ENCODE results near the gene ADH4.
"Not testable (repeated sequence)": the region's sequence is repeated elsewhere in the genome, so short reads cannot be mapped to it uniquely, and the experiment has no call there.

ADH4 gene

DNA sequence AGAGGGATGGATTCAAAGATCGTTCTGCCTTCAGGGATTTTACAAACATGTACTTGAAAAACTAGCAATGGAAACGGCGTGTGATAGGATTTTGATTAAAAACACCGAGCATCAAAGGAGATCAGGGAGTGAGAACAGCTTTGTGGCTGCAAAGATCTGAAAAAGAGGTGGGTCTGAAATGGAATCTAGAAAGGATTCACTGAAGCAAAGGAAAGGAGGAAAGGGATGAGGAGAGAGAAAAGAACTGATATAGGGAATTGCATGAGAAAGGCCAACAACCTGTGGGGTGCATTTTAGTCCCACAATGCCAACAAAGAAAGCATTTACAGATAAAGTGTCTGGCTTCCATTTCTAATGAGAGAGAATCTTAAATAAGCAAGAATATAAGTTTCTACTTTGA, 23.1 kb downstream of the ADH4 start:
- Histone ChIP-seq H3K27ac (ENCODE audit: low read depth, low read length, poor library complexity, severe bottlenecking) (no peak overlapping the region), H3K79me2 (ENCODE audit: insufficient read depth, low read length) (no peaks in the 10 kb centered on the region), H3K9me3 (ENCODE audit: low read length) (no peaks in the 10 kb centered on the region), H3K36me3 (ENCODE audit: insufficient read depth, low read length) (no peaks in the 10 kb centered on the region), H3K9ac (ENCODE audit: low read length) (no peak overlapping the region), H2AFZ (ENCODE audit: low read length) (no peak overlapping the region), H3K4me1 (ENCODE audit: insufficient read depth, low read length, severe bottlenecking) (no peaks in the 10 kb centered on the region), H4K20me1 (ENCODE audit: insufficient read depth, low read length) (no peaks in the 10 kb centered on the region), H3F3A (ENCODE audit: insufficient read depth, low read length) (no peaks in the 10 kb centered on the region), H3K9me2 (ENCODE audit: low read depth, low read length) (no peaks in the 10 kb centered on the region), H3K4me3 (ENCODE audit: low read depth, low read length, poor library complexity, severe bottlenecking) (no peak overlapping the region), H3K4me2 (ENCODE audit: low read length) (no peak overlapping the region), H3K27me3 (ENCODE audit: insufficient read depth, low read length) (no peaks in the 10 kb centered on the region)
- no peak for TF ChIP-seq EZH2 (IDR thresholded peaks at IDR 0.05; ENCODE audit: borderline replicate concordance, low read length)
- TF ChIP-seq, protein P1, sequence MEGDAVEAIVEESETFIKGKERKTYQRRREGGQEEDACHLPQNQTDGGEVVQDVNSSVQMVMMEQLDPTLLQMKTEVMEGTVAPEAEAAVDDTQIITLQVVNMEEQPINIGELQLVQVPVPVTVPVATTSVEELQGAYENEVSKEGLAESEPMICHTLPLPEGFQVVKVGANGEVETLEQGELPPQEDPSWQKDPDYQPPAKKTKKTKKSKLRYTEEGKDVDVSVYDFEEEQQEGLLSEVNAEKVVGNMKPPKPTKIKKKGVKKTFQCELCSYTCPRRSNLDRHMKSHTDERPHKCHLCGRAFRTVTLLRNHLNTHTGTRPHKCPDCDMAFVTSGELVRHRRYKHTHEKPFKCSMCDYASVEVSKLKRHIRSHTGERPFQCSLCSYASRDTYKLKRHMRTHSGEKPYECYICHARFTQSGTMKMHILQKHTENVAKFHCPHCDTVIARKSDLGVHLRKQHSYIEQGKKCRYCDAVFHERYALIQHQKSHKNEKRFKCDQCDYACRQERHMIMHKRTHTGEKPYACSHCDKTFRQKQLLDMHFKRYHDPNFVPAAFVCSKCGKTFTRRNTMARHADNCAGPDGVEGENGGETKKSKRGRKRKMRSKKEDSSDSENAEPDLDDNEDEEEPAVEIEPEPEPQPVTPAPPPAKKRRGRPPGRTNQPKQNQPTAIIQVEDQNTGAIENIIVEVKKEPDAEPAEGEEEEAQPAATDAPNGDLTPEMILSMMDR (IDR thresholded peaks at IDR 0.05; ENCODE audit: low read length), result no peak

DNA sequence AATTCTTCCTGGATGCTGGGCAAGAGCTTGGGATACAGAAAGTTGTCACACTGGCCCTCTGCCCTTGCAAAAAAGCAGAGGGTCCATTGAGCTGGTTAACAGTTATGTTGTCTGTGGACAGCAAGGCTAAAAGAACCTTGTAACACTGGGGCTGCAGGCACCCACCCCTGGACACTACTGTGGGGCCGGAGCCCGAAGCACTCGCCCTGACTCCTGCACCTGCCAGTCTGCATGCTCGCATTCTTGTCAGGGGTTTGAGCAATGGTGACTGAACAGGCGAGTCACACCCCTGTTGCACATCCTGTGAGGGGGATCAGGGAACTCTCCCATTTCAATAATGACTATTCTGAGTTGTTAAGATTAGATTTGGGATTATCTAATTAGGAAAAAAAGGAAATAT, 23.6 kb downstream of the ADH4 start:
- TF ChIP-seq, protein P1 (IDR thresholded peaks at IDR 0.05; ENCODE audit: low read length), result no peak
- TF ChIP-seq EZH2 (IDR thresholded peaks at IDR 0.05; ENCODE audit: borderline replicate concordance, low read length), result no peak
- Histone ChIP-seq H3K9ac (ENCODE audit: low read length) (no peak overlapping the region), H2AFZ (ENCODE audit: low read length) (no peak overlapping the region), H3K9me3 (ENCODE audit: low read length) (no peaks in the 10 kb centered on the region), H3K36me3 (ENCODE audit: insufficient read depth, low read length) (no peaks in the 10 kb centered on the region), H3K4me1 (ENCODE audit: insufficient read depth, low read length, severe bottlenecking) (no peaks in the 10 kb centered on the region), H3K9me2 (ENCODE audit: low read depth, low read length) (no peaks in the 10 kb centered on the region), H3F3A (ENCODE audit: insufficient read depth, low read length) (no peaks in the 10 kb centered on the region), H3K27me3 (ENCODE audit: insufficient read depth, low read length) (no peaks in the 10 kb centered on the region), H3K27ac (ENCODE audit: low read depth, low read length, poor library complexity, severe bottlenecking) (no peak overlapping the region), H3K79me2 (ENCODE audit: insufficient read depth, low read length) (no peaks in the 10 kb centered on the region), H4K20me1 (ENCODE audit: insufficient read depth, low read length) (no peaks in the 10 kb centered on the region), H3K4me2 (ENCODE audit: low read length) (no peak overlapping the region), H3K4me3 (ENCODE audit: low read depth, low read length, poor library complexity, severe bottlenecking) (no peak overlapping the region)

- no peaks in the 10 kb centered on the region for H3K4me1 ChIP-seq (ENCODE audit: insufficient read depth, low read length, severe bottlenecking)
- no peak overlapping the region for H3K4me3 ChIP-seq (ENCODE audit: low read depth, low read length, poor library complexity, severe bottlenecking)
- TF ChIP-seq, protein P1 (IDR thresholded peaks at IDR 0.05; ENCODE audit: low read length), result peak; percentile 46; the same call in 1 of the 2 replicates
- no peak for TF ChIP-seq EZH2 (IDR thresholded peaks at IDR 0.05; ENCODE audit: borderline replicate concordance, low read length)
- no peak overlapping the region for H3K4me2 ChIP-seq (ENCODE audit: low read length)
- no peaks in the 10 kb centered on the region for H3K27me3 ChIP-seq (ENCODE audit: insufficient read depth, low read length)
- no peaks in the 10 kb centered on the region for H3K9me3 ChIP-seq (ENCODE audit: low read length)
- H3K27ac ChIP-seq (ENCODE audit: low read depth, low read length, poor library complexity, severe bottlenecking), result no peak overlapping the region
- H3K9ac ChIP-seq (ENCODE audit: low read length), result no peak overlapping the region
- no peaks in the 10 kb centered on the region for H3K9me2 ChIP-seq (ENCODE audit: low read depth, low read length)
- no peaks in the 10 kb centered on the region for H4K20me1 ChIP-seq (ENCODE audit: insufficient read depth, low read length)
- no peak overlapping the region for H2AFZ ChIP-seq (ENCODE audit: low read length)
- H3F3A ChIP-seq (ENCODE audit: insufficient read depth, low read length), result no peaks in the 10 kb centered on the region
- H3K36me3 ChIP-seq (ENCODE audit: insufficient read depth, low read length), result no peaks in the 10 kb centered on the region
- H3K79me2 ChIP-seq (ENCODE audit: insufficient read depth, low read length), result no peaks in the 10 kb centered on the region
These were observed 26.0 kb downstream of the ADH4 start for GRCh38 chr4:99117876-99118693.

GRCh38 chr4:99117122-99117841, 26.8 kb downstream of the ADH4 start:
- not testable (repeated sequence) for H3F3A ChIP-seq (ENCODE audit: insufficient read depth, low read length); H3K9me3 ChIP-seq (ENCODE audit: low read length); H2AFZ ChIP-seq (ENCODE audit: low read length); H3K27me3 ChIP-seq (ENCODE audit: insufficient read depth, low read length); H3K4me1 ChIP-seq (ENCODE audit: insufficient read depth, low read length, severe bottlenecking); H4K20me1 ChIP-seq (ENCODE audit: insufficient read depth, low read length); H3K27ac ChIP-seq (ENCODE audit: low read depth, low read length, poor library complexity, severe bottlenecking); H3K36me3 ChIP-seq (ENCODE audit: insufficient read depth, low read length); H3K4me2 ChIP-seq (ENCODE audit: low read length); H3K79me2 ChIP-seq (ENCODE audit: insufficient read depth, low read length); H3K9ac ChIP-seq (ENCODE audit: low read length); H3K9me2 ChIP-seq (ENCODE audit: low read depth, low read length); H3K4me3 ChIP-seq (ENCODE audit: low read depth, low read length, poor library complexity, severe bottlenecking)

GRCh38 chr4:99109286-99109685, 34.8 kb downstream of the ADH4 start:
- H3K4me2 ChIP-seq (ENCODE audit: low read length); H3K4me1 ChIP-seq (ENCODE audit: insufficient read depth, low read length, severe bottlenecking); H3F3A ChIP-seq (ENCODE audit: insufficient read depth, low read length); H3K4me3 ChIP-seq (ENCODE audit: low read depth, low read length, poor library complexity, severe bottlenecking); H3K79me2 ChIP-seq (ENCODE audit: insufficient read depth, low read length); H2AFZ ChIP-seq (ENCODE audit: low read length); H3K9me2 ChIP-seq (ENCODE audit: low read depth, low read length); H4K20me1 ChIP-seq (ENCODE audit: insufficient read depth, low read length); H3K36me3 ChIP-seq (ENCODE audit: insufficient read depth, low read length); H3K27me3 ChIP-seq (ENCODE audit: insufficient read depth, low read length); H3K9ac ChIP-seq (ENCODE audit: low read length); H3K9me3 ChIP-seq (ENCODE audit: low read length); H3K27ac ChIP-seq (ENCODE audit: low read depth, low read length, poor library complexity, severe bottlenecking): not testable (repeated sequence)
